GM23338 (cell line): ENCODE data around the gene EMC6. TPM values are rescaled to one million over a fixed set of nuclear protein-coding genes. Genes with fewer than 3 reads are reported as not detected.
A peak's percentile ranks its signal among the peaks of the same experiment; 100 is the strongest.

Experiments used
- ATAC-seq: fragments of 200-7000 bp; cut with Tn5 transposase; 3 replicates; pipeline ENCODE4 v1.9.1; 2020
- DNase-seq: peaks from one replicate; pipeline ENCODE4 v3.0.0-alpha.2; 2015; ENCODE audit warnings: low spot score
- H2AFZ ChIP-seq: fragments of 200-600 bp; sonication (generic); 2 replicates; pipeline ENCODE4 v1.8.0; 2016; ENCODE audit warnings: antibody characterized with exemption, mild to moderate bottlenecking, moderate library complexity
- H3F3A ChIP-seq: fragments of 200-600 bp; sonication (generic); replicated peaks from 2 replicates; pipeline ENCODE4 v1.8.0; 2017; ENCODE audit warnings: antibody characterized with exemption, mixed run types, low read depth
- H3K27ac ChIP-seq: fragments of 200-600 bp; sonication (generic); 2 replicates; pipeline ENCODE4 v1.6.1; 2016; ENCODE audit warnings: low read depth
- H3K27me3 ChIP-seq: fragments of 200-600 bp; sonication (generic); 2 replicates; pipeline ENCODE4 v1.8.0; 2016; ENCODE audit warnings: mild to moderate bottlenecking, mixed run types, moderate library complexity; ENCODE audit not compliant: insufficient read depth
- H3K36me3 ChIP-seq: fragments of 200-600 bp; sonication (generic); 2 replicates; pipeline ENCODE4 v1.8.0; 2016; ENCODE audit warnings: mild to moderate bottlenecking; ENCODE audit not compliant: insufficient read depth
- H3K4me1 ChIP-seq: fragments of 200-600 bp; sonication (generic); 2 replicates; pipeline ENCODE4 v1.8.0; 2016; ENCODE audit warnings: mild to moderate bottlenecking, moderate library complexity; ENCODE audit not compliant: insufficient read depth
- H3K4me2 ChIP-seq: fragments of 200-600 bp; sonication (generic); 2 replicates; pipeline ENCODE4 v1.7.1; 2017; ENCODE audit warnings: mixed run types
- H3K4me3 ChIP-seq: fragments of 200-600 bp; sonication (generic); 2 replicates; pipeline ENCODE4 v1.6.1; 2016; ENCODE audit warnings: mixed run types
- H3K79me2 ChIP-seq: fragments of 200-600 bp; sonication (generic); replicated peaks from 2 replicates; pipeline ENCODE4 v1.8.0; 2017; ENCODE audit warnings: mild to moderate bottlenecking; ENCODE audit not compliant: insufficient read depth
- H3K9me2 ChIP-seq: fragments of 200-600 bp; sonication (generic); 2 replicates; pipeline ENCODE4 v1.8.0; 2017; ENCODE audit not compliant: insufficient read depth
- H4K20me1 ChIP-seq: fragments of 200-600 bp; sonication (generic); replicated peaks from 2 replicates; pipeline ENCODE4 v1.8.0; 2017; ENCODE audit warnings: mild to moderate bottlenecking; ENCODE audit not compliant: insufficient read depth
- H3K27ac Mint-ChIP-seq: 2 replicates; pipeline ENCODE4 v1.8.0; 2020; ENCODE audit warnings: inconsistent platforms, mild to moderate bottlenecking, moderate library complexity, mixed read lengths
- H3K27me3 Mint-ChIP-seq: 3 replicates; pipeline ENCODE4 v1.8.0; 2022; ENCODE audit warnings: low read depth, mild to moderate bottlenecking, moderate library complexity, mixed read lengths, inconsistent platforms; ENCODE audit not compliant: insufficient read depth, poor library complexity
- H3K36me3 Mint-ChIP-seq: 3 replicates; pipeline ENCODE4 v1.8.0; 2021; ENCODE audit warnings: low read depth, mild to moderate bottlenecking, inconsistent platforms, moderate library complexity, mixed read lengths
- H3K4me1 Mint-ChIP-seq: 3 replicates; pipeline ENCODE4 v1.8.0; 2020; ENCODE audit warnings: mild to moderate bottlenecking, inconsistent platforms, mixed read lengths
- H3K4me3 Mint-ChIP-seq: 3 replicates; pipeline ENCODE4 v1.8.0; 2021; ENCODE audit warnings: moderate library complexity, mild to moderate bottlenecking, inconsistent platforms, mixed read lengths
- H3K9me3 Mint-ChIP-seq: 3 replicates; pipeline ENCODE4 v1.8.0; 2020; ENCODE audit warnings: moderate library complexity, mild to moderate bottlenecking, inconsistent platforms, mixed read lengths
- CREB1 ChIP-seq: fragments of 250-450 bp; sonication (Bioruptor Pico); IDR thresholded peaks from 2 replicates; pipeline ENCODE4 v1.5.0; 2020; ENCODE audit warnings: low read depth, mild to moderate bottlenecking, moderate library complexity
- CTCF ChIP-seq, 2 experiments: fragments of 200-600 bp in 1 of 2; sonication (generic) in 1 of 2; conservative IDR thresholded peaks; 2 replicates each; pipeline versions ENCODE4 v1.5.1 to v1.6.1; 2016 to 2017; ENCODE audit warnings: antibody characterized with exemption in 2 of 2, low read depth in 2 of 2, mild to moderate bottlenecking in 2 of 2, moderate library complexity in 1 of 2
- ETS1 ChIP-seq: IDR thresholded peaks from 2 replicates; pipeline ENCODE4 v1.6.1; 2016; ENCODE audit warnings: antibody characterized with exemption
- EZH2 ChIP-seq: fragments of 200-600 bp; sonication (generic); IDR thresholded peaks from one replicate; pipeline ENCODE4 v1.8.0; 2017; ENCODE audit warnings: antibody characterized with exemption, mild to moderate bottlenecking, low read depth; ENCODE audit not compliant: unreplicated experiment
- EZH2phosphoT487 ChIP-seq: fragments of 200-600 bp; sonication (generic); IDR thresholded peaks from one replicate; pipeline ENCODE4 v1.8.1; 2018; ENCODE audit warnings: antibody characterized with exemption; ENCODE audit not compliant: unreplicated experiment
- JUNB ChIP-seq: IDR thresholded peaks from one replicate; pipeline ENCODE4 v1.6.1; 2016; ENCODE audit warnings: antibody characterized with exemption; ENCODE audit not compliant: unreplicated experiment
- NANOG ChIP-seq: IDR thresholded peaks from 2 replicates; pipeline ENCODE4 v1.6.1; 2016; ENCODE audit warnings: antibody characterized with exemption, borderline replicate concordance
- POLR2AphosphoS5 ChIP-seq: IDR thresholded peaks from 2 replicates; pipeline ENCODE4 v1.6.1; 2016; ENCODE audit warnings: antibody characterized with exemption, low read depth
- REST ChIP-seq: IDR thresholded peaks from one replicate; pipeline ENCODE4 v1.6.1; 2018; ENCODE audit warnings: antibody characterized with exemption; ENCODE audit not compliant: unreplicated experiment
- STAT1 ChIP-seq: IDR thresholded peaks from one replicate; pipeline ENCODE4 v1.6.1; 2016; ENCODE audit warnings: antibody characterized with exemption; ENCODE audit not compliant: unreplicated experiment
- ZNF114 ChIP-seq: fragments of 250-450 bp; sonication (Bioruptor Pico); IDR thresholded peaks from 2 replicates; pipeline ENCODE4 v1.5.0; 2020; ENCODE audit warnings: mild to moderate bottlenecking, moderate library complexity
- ZNF331 ChIP-seq: fragments of 250-450 bp; sonication (Bioruptor Pico); IDR thresholded peaks from 2 replicates; pipeline ENCODE4 v1.5.0; 2020; ENCODE audit warnings: low read depth, mild to moderate bottlenecking, moderate library complexity
- ZNF462 ChIP-seq: fragments of 250-450 bp; sonication (Bioruptor Pico); IDR thresholded peaks from 2 replicates; pipeline ENCODE4 v1.5.0; 2020; ENCODE audit warnings: mild to moderate bottlenecking, moderate library complexity
- polyA plus RNA-seq: library from polyadenylated mRNA; unstranded; fragments of >200 nt; fragmentation: Nextera tagmentation; extraction: Ambion mirVana; gene quantifications from 2 replicates; pipeline ENCODE4 v1.2.1, GENCODE V29; 2016
- total RNA-seq: library from RNA; depleted of rRNA; stranded (reverse); fragments of >200 nt; shearing (Covaris generic); gene quantifications from 2 replicates; pipeline ENCODE4 v1.2.3, GENCODE V29; 2014

EMC6 gene
- total and polyA plus RNA-seq, 2 experiments from 2014 or later = 48.0 to 230 TPM

- Histone ChIP-seq H3K4me1 (0 out of 2 replicates have a peak, but pooled peaks cover 4% of the 10 kb centered on the region), H3K27me3 (no peaks in the 10 kb centered on the region), H3K4me2 (no peak overlapping the region), H3F3A (no peaks in the 10 kb centered on the region), H3K36me3 (no peaks in the 10 kb centered on the region), H3K4me3 (no peak overlapping the region), H4K20me1 (peaks cover 17% of the 10 kb centered on the region; the same call in 1 of the 2 replicates), H3K79me2 (peaks cover 47% of the 10 kb centered on the region), H3K27ac (peak overlapping the region; percentile 66; the same call in 1 of the 2 replicates), H3K9me2 (no peaks in the 10 kb centered on the region), H2AFZ (no peak overlapping the region)
- H3K27me3 Mint-ChIP-seq = peaks cover 6% of the 10 kb centered on the region
- H3K36me3 Mint-ChIP-seq = peaks cover 47% of the 10 kb centered on the region
- DNase-seq (no peak), ATAC-seq (no peak)
- peaks cover 3% of the 10 kb centered on the region; the same call in 2 of the 3 replicates for H3K4me1 Mint-ChIP-seq
- peak overlapping the region; percentile 53; the same call in 1 of the 2 replicates for H3K27ac Mint-ChIP-seq
- TF ChIP-seq POLR2AphosphoS5 (no peak), REST (no peak), STAT1 (no peak), JUNB (no peak), ETS1 (no peak), EZH2phosphoT487 (no peak), ZNF462 (CRISPR knock-in tag) (no peak), CREB1 (CRISPR knock-in tag) (no peak), CTCF (conservative IDR thresholded peaks at IDR 0.05; ENCODE audit: low read depth in 2 of 2) (no peak), EZH2 (no peak), ZNF331 (CRISPR knock-in tag) (no peak), ZNF114 (CRISPR knock-in tag) (no peak), NANOG (no peak)
- H3K4me3 Mint-ChIP-seq = no peak overlapping the region
- H3K9me3 Mint-ChIP-seq = no peaks in the 10 kb centered on the region
These were observed 37.8 kb upstream of the EMC6 start for GRCh38 chr17:3630781-3631180.
